Hematopoietic multipotent progenitor cell (in vitro differentiated cells): ENCODE data around the gene COPS7A. TPM values are rescaled to one million over a fixed set of nuclear protein-coding genes. Genes with fewer than 3 reads are reported as not detected.

Source experiments
- DNase-seq, 3 donors: peaks; one replicate each; pipeline ENCODE4 v3.0.0-alpha.2; 2011 to 2015; ENCODE audit warnings: low read depth in 2 of 3, low spot score in 2 of 3
- total RNA-seq: library from RNA; depleted of rRNA; stranded (reverse); fragments of >200 nt; gene quantifications from one replicate; pipeline ENCODE4 v1.2.3, GENCODE V29; 2012

COPS7A gene
- 55.7 TPM for total RNA-seq

GRCh38 chr12:6723607-6724408 is at the start of gene COPS7A:
TSS of gene COPS7A (plus strand) at chr12:6724046. CDS start at chr12:6724657, 611 bp downstream.
- DNase-seq = peak; percentile 80 to 100 (median 99)

GRCh38 chr12:6676962-6677361 is 46.9 kb upstream of the COPS7A start:
- no peak for DNase-seq

- DNase-seq = peak in 2 of 3 donors; percentile 59 to 77
These were observed 39.2 kb upstream of the COPS7A start for GRCh38 chr12:6684609-6685008.

- DNase-seq = no peak
These were observed 38.0 kb upstream of the COPS7A start for GRCh38 chr12:6685814-6686213.

GRCh38 chr12:6688543-6688998 is 35.3 kb upstream of the COPS7A start:
- peak in 2 of 3 donors; percentile 76 to 82 for DNase-seq

GRCh38 chr12:6688999-6689882 is 34.6 kb upstream of the COPS7A start, which contains the start of gene ZNF384:
TSS of gene ZNF384 (minus strand) at chr12:6689375. CDS start at chr12:6679520, 9,855 bp downstream.
- peak; percentile 91 to 99 (median 97) for DNase-seq

- DNase-seq = no peak
These were observed 32.4 kb upstream of the COPS7A start for GRCh38 chr12:6691473-6691872.

- DNase-seq = no peak
These were observed 31.0 kb upstream of the COPS7A start for GRCh38 chr12:6692888-6693287.

- DNase-seq = no peak
These were observed 30.0 kb upstream of the COPS7A start for GRCh38 chr12:6693832-6694355.

GRCh38 chr12:6694701-6695100 is 29.1 kb upstream of the COPS7A start:
- DNase-seq = no peak

- no peak for DNase-seq
These were observed 28.4 kb upstream of the COPS7A start for GRCh38 chr12:6695313-6696045.

- no peak for DNase-seq
These were observed 26.9 kb upstream of the COPS7A start for GRCh38 chr12:6696690-6697583.

GRCh38 chr12:6697584-6698351 is 26.1 kb upstream of the COPS7A start:
- peak in 1 of 3 donors; percentile 36 for DNase-seq

GRCh38 chr12:6698352-6699046 is 25.3 kb upstream of the COPS7A start:
- no peak for DNase-seq

- DNase-seq = no peak
These were observed 24.4 kb upstream of the COPS7A start for GRCh38 chr12:6699259-6699988.

GRCh38 chr12:6699989-6700645 is 23.7 kb upstream of the COPS7A start:
- DNase-seq = no peak

- peak in 1 of 3 donors; percentile 61 for DNase-seq
These were observed 23.2 kb upstream of the COPS7A start, which contains the start of gene PIANP for GRCh38 chr12:6700646-6701051. TSS of gene PIANP (minus strand) at chr12:6700815. CDS start at chr12:6698061, 2,754 bp downstream.
